ENCODE results near the gene SPINT3.

DNA sequence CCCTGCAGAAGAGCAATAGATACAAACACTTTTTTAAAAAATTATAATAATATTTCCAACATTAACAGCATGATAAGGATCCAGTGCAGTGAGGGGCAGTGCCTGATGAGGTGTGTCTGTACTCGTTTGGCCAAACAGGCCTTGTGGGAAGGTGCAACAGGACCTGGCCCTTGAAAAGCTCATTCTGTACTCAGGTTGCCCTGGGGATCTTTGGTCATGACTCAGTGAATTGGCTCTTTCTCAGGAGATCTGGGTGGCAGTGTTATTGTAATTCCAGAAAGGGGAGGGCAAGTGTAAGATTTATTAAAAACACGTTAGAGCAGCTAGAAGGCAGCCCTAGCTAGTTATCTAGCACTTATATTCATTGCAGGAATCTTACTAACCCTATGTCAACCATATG lies 2.9 kb upstream of the SPINT3 start:
- TF ChIP-seq CTCF (IDR thresholded peaks at IDR 0.05) (no peak), POLR2AphosphoS5 (IDR thresholded peaks at IDR 0.05; ENCODE audit: insufficient read depth in 1 of 2, low read depth in 1 of 2) (peak in 1 of 2 donors; percentile 43)
